ENCODE results near the gene GRHL3. TPM values are rescaled to one million over a fixed set of nuclear protein-coding genes. Genes with fewer than 3 reads are reported as not detected.

Gene GRHL3
- total RNA-seq, 1 donor: not detected

- TF ChIP-seq CTCF (IDR thresholded peaks at IDR 0.05; ENCODE audit: insufficient read depth, low read depth, low read length): no peak
- DNase-seq (ENCODE audit: low read depth): peak; percentile 82
- H3K4me3 ChIP-seq (ENCODE audit: low read depth, low read length): no peak overlapping the region
These were observed 65.3 kb downstream of the GRHL3 start for GRCh38 chr1:24384251-24385090.

DNA sequence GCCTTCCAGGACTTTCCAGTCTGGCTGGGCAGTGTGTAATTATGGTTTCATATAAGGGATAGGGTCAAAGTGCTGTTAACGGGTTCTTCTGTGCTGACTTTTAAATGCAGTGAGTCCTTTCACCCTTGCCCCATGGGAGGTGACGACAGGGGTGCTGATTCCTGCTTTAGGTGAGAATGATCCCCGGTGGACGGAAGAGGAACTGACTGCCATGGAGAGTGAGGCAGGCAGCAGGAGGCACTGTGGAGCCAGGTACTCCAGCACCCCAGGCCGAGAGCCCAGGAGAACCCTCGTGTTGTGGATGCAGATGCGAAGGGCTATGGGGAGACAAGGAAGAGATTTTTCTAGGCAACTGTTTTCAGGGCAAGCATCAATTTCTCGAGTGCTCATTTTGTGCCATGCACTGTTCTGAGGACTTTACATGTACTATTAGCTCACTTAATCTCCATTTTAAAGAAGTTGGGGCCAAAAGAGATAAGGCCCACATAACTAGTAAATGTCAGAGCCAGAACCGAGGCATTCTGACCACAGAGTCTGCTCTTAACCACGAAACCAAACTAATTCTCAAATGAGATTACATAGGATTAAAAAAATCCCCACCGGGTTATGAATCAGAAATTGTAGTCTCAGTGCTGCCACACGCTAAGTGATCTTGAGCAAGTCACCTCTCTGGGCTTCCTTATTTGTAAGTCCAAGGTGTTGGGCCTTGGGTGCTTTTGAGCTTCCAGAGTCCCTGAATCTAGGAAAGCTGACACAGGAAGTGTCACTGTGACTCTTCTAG, 66.2 kb downstream of the GRHL3 start:
- H3K4me3 ChIP-seq (ENCODE audit: low read depth, low read length): no peak overlapping the region
- TF ChIP-seq CTCF (IDR thresholded peaks at IDR 0.05; ENCODE audit: insufficient read depth, low read depth, low read length): peak; percentile 49
- DNase-seq (ENCODE audit: low read depth): peak; percentile 67

DNA sequence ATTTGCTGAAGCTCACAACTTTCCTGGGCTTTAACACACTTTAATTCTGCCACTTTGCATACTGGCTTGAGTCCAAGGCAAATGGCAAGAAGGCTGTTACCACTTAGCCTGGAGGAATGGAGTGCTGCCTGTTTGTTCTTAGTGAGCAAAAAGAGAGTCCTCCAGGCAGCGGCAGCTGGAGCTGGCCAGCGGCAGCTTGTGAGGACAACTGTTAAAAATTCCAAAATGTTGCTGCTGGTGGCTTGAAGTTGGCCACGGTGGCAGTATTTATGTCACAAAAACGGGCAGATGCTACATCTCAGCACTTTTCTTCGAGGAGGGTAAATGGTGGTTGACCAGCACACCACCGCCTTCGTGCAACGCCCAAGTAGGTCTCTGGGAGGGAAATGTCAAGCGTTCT, 67.1 kb downstream of the GRHL3 start:
- TF ChIP-seq CTCF (IDR thresholded peaks at IDR 0.05; ENCODE audit: insufficient read depth, low read depth, low read length): no peak
- DNase-seq (ENCODE audit: low read depth): no peak
- no peak overlapping the region for H3K4me3 ChIP-seq (ENCODE audit: low read depth, low read length)

DNA sequence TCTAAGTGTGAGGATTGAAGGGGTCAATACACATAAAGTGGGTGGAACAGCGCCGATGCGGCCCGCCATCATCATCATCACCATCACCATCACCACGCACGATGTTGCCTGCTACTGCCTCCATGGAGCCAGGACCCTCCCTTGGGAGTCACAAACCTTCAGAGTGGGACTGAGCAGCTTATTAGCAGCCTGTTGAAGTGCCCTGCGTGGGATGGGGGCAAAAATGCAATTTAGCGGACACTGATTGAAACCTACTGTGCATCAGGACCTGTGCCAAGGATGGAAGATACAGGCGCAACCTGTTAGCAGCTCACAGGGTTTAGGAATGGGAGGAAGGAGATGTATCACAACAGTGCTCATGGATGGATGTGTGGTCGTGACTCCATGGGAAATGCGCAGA, 67.8 kb downstream of the GRHL3 start:
- no peak for TF ChIP-seq CTCF (IDR thresholded peaks at IDR 0.05; ENCODE audit: insufficient read depth, low read depth, low read length)
- no peak overlapping the region for H3K4me3 ChIP-seq (ENCODE audit: low read depth, low read length)
- no peak for DNase-seq (ENCODE audit: low read depth)

- H3K4me3 ChIP-seq (ENCODE audit: low read depth, low read length): no peak overlapping the region
- no peak for TF ChIP-seq CTCF (IDR thresholded peaks at IDR 0.05; ENCODE audit: insufficient read depth, low read depth, low read length)
- no peak for DNase-seq (ENCODE audit: low read depth)
These were observed 68.5 kb downstream of the GRHL3 start for GRCh38 chr1:24387636-24388175.

GRCh38 chr1:24388331-24388885, 69.3 kb downstream of the GRHL3 start:
- no peak overlapping the region for H3K4me3 ChIP-seq (ENCODE audit: low read depth, low read length)
- no peak for TF ChIP-seq CTCF (IDR thresholded peaks at IDR 0.05; ENCODE audit: insufficient read depth, low read depth, low read length)
- DNase-seq (ENCODE audit: low read depth): no peak

All from fibroblast of villous mesenchyme (primary cell).